ENCODE data around the gene RPL38.

RPL38 gene

DNA sequence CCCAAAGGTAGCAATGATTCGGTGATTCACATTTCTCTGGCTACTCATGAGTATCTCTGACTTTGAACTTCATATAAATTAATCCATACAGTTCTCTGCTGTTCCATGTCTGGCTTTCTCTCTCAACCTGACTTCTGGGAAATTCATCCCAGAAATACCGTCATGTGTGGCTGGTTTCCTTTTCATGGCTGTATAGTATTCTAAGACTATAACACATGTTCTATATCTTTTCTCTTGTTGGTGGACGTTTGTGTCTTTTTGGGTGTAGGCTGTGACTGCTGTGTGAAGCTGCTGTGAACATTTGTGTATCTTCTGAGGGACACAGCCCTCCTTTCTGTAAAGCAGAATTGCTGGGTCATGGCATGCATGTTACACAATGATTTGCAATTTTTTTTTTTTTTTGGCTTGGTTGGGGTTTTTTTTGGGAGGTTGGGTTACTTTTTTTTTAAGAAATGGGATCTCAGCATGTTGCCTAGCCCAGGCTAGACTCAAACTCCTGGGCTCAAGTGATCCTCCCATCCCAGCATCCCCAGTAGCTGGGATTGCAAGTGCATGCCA lies 16.2 kb downstream of the RPL38 start:
- TF ChIP-seq POLR2AphosphoS5 (IDR thresholded peaks at IDR 0.05; ENCODE audit: low read depth) (no peak), SPI1 (IDR thresholded peaks at IDR 0.05; ENCODE audit: borderline replicate concordance, low read depth) (no peak), GABPA (IDR thresholded peaks at IDR 0.05; ENCODE audit: low read depth) (no peak)
- TF ChIP-seq, protein P1, sequence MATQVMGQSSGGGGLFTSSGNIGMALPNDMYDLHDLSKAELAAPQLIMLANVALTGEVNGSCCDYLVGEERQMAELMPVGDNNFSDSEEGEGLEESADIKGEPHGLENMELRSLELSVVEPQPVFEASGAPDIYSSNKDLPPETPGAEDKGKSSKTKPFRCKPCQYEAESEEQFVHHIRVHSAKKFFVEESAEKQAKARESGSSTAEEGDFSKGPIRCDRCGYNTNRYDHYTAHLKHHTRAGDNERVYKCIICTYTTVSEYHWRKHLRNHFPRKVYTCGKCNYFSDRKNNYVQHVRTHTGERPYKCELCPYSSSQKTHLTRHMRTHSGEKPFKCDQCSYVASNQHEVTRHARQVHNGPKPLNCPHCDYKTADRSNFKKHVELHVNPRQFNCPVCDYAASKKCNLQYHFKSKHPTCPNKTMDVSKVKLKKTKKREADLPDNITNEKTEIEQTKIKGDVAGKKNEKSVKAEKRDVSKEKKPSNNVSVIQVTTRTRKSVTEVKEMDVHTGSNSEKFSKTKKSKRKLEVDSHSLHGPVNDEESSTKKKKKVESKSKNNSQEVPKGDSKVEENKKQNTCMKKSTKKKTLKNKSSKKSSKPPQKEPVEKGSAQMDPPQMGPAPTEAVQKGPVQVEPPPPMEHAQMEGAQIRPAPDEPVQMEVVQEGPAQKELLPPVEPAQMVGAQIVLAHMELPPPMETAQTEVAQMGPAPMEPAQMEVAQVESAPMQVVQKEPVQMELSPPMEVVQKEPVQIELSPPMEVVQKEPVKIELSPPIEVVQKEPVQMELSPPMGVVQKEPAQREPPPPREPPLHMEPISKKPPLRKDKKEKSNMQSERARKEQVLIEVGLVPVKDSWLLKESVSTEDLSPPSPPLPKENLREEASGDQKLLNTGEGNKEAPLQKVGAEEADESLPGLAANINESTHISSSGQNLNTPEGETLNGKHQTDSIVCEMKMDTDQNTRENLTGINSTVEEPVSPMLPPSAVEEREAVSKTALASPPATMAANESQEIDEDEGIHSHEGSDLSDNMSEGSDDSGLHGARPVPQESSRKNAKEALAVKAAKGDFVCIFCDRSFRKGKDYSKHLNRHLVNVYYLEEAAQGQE (IDR thresholded peaks at IDR 0.05; ENCODE audit: insufficient replicate concordance, low read depth), result no peak
- TF ChIP-seq, protein P2, sequence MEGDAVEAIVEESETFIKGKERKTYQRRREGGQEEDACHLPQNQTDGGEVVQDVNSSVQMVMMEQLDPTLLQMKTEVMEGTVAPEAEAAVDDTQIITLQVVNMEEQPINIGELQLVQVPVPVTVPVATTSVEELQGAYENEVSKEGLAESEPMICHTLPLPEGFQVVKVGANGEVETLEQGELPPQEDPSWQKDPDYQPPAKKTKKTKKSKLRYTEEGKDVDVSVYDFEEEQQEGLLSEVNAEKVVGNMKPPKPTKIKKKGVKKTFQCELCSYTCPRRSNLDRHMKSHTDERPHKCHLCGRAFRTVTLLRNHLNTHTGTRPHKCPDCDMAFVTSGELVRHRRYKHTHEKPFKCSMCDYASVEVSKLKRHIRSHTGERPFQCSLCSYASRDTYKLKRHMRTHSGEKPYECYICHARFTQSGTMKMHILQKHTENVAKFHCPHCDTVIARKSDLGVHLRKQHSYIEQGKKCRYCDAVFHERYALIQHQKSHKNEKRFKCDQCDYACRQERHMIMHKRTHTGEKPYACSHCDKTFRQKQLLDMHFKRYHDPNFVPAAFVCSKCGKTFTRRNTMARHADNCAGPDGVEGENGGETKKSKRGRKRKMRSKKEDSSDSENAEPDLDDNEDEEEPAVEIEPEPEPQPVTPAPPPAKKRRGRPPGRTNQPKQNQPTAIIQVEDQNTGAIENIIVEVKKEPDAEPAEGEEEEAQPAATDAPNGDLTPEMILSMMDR (IDR thresholded peaks at IDR 0.05; ENCODE audit: insufficient read depth, low read length), result no peak
- Histone ChIP-seq H3K27me3 (ENCODE audit: insufficient read depth, poor library complexity, severe bottlenecking) (no peaks in the 10 kb centered on the region), H3K27ac (replicated peaks) (no peak overlapping the region), H3K4me3 (replicated peaks; ENCODE audit: insufficient read depth, low read length) (no peak overlapping the region)
- DNase-seq (ENCODE audit: low read depth in 1 of 2, low spot score in 1 of 2), result peak in 1 of 2 experiments; percentile 10

DNA sequence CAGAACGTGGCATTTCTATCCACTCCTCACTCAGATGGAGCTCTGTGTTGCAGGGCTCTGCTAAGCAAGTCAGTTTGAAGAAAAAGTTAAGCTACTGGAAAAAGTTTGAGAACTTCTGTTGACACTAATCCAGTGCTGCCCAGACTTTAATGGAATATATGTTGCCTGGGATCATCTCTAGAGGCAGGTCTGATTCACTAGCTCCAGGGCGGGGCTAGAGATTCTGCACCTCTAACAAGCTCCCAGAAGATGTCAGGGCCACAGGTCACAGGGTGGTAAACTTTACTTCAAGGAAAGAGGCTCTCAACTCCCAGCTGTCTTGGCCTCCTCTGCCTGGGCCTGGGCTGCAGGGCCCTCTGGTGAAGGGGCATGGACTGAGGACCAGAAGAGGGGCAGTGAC lies 16.7 kb downstream of the RPL38 start:
- TF ChIP-seq, protein P2 (IDR thresholded peaks at IDR 0.05; ENCODE audit: insufficient read depth, low read length), result no peak
- TF ChIP-seq, protein P1 (IDR thresholded peaks at IDR 0.05; ENCODE audit: insufficient replicate concordance, low read depth), result no peak
- no peak for TF ChIP-seq SPI1 (IDR thresholded peaks at IDR 0.05; ENCODE audit: borderline replicate concordance, low read depth)
- no peak for TF ChIP-seq POLR2AphosphoS5 (IDR thresholded peaks at IDR 0.05; ENCODE audit: low read depth)
- TF ChIP-seq GABPA (IDR thresholded peaks at IDR 0.05; ENCODE audit: low read depth), result no peak
- DNase-seq (ENCODE audit: low read depth in 1 of 2, low spot score in 1 of 2), result no peak

DNA sequence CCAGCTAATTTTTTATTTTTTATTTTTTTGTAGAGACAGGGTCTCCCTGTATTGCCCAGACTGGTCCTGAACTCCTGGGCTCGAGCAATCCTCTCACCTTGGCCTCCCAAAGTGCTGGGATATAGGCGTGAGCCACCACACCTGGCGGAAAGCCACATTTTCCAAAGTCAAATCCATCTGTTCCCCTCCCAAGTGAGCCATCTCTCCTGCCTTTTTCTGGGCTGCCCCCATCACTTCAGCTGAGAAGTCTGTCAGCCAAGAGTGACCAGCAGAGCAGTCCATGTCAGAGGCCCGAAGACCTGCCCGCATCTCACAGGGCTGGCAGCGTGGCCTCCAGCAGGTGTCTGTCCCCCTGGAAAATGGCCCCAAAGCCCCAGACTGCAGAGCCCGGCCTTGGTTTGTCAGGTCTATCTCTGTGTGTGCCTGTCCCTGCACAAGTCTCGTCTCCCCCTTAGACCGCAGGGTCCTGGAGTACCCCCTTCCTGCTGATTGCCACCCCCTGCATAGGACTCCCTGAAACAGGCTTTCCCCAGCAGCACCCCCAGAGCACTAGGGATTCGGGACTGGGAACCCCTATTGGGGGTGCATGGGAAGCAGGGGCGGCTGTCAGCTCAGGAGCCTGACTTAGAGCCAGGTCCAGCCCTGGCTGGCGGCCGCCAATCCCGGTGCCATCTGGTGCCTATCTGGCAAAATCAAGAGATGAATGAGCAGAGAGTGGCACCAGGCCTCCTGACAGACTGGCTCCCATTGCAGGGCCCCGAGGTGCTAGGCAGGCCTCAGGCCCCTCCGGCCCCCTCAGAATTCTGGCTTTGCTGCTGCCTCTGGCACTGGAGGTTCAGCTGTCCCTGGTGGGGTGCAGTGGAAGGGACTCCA lies 17.7 kb downstream of the RPL38 start:
- TF ChIP-seq, protein P2 (IDR thresholded peaks at IDR 0.05; ENCODE audit: insufficient read depth, low read length), result no peak
- no peak overlapping the region for H3K4me3 ChIP-seq (replicated peaks; ENCODE audit: insufficient read depth, low read length)
- no peaks in the 10 kb centered on the region for H3K27me3 ChIP-seq (ENCODE audit: insufficient read depth, poor library complexity, severe bottlenecking)
- DNase-seq (ENCODE audit: low read depth in 1 of 2, low spot score in 1 of 2), result no peak
- no peak overlapping the region for H3K27ac ChIP-seq (replicated peaks)

More for the DNA sequence above, 16.7 kb downstream of the RPL38 start:
- H3K4me3 ChIP-seq (replicated peaks; ENCODE audit: insufficient read depth, low read length), result no peak overlapping the region
- no peaks in the 10 kb centered on the region for H3K27me3 ChIP-seq (ENCODE audit: insufficient read depth, poor library complexity, severe bottlenecking)
- no peak overlapping the region for H3K27ac ChIP-seq (replicated peaks)

All from HL-60 (cell line).